ENCODE data around the gene ITGB5. TPM values are rescaled to one million over a fixed set of nuclear protein-coding genes. Genes with fewer than 3 reads are reported as not detected.

The ITGB5 gene
- total RNA-seq, 1 experiment from 2014 or later = 77.8 TPM

DNA sequence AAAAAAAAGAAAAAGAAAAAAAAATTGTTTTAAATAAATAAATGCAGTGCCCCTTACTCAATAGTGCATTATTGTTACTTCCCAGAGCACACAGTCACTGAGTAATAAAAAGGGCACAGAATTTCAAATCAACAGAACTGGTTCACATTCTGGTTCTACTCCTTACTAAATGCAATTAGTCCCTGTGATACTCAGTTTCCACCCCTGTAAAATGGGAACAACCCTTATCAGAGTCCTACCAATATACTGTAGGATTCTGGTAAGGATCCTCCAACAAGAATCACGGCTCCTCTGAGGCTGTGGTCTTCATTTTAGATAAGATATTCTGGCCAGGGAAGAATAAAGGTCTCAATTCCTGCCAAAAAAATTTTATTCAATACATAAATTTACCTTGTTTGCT lies 50.7 kb downstream of the ITGB5 start:
- POLR2A ChIA-PET = no interaction called here
- ATAC-seq = no peak
- no peak for DNase-seq (ENCODE audit: low read depth, low spot score)
- H3K79me2 ChIP-seq (ENCODE audit: insufficient read depth, low read length) = no peaks in the 10 kb centered on the region
- TF ChIP-seq CBX3 (IDR thresholded peaks at IDR 0.05; ENCODE audit: low read depth) (no peak), EZH2phosphoT487 (IDR thresholded peaks at IDR 0.05; ENCODE audit: borderline replicate concordance) (no peak), FOSL1 (IDR thresholded peaks at IDR 0.05; ENCODE audit: low read depth) (no peak), POLR2AphosphoS5 (IDR thresholded peaks at IDR 0.05; ENCODE audit: low read depth, low read length) (no peak), ZNF274 (IDR thresholded peaks at IDR 0.05; ENCODE audit: low read depth, low read length) (no peak)
- H3K4me1 ChIP-seq (ENCODE audit: control insufficient read depth in 1 of 2, insufficient read depth in 2 of 2, low read length in 2 of 2) = peaks cover 56 to 68% of the 10 kb centered on the region in 2 experiments
- no peaks in the 10 kb centered on the region for H3K9me2 ChIP-seq (ENCODE audit: insufficient read depth)
- H4K20me1 ChIP-seq (ENCODE audit: insufficient read depth) = no peaks in the 10 kb centered on the region
- no peak overlapping the region for H3K4me3 ChIP-seq (replicated peaks in 1 of 2; ENCODE audit: low read depth in 1 of 2, low read length in 2 of 2)
- H3K9me3 ChIP-seq (ENCODE audit: control insufficient read depth in 1 of 2, insufficient read depth in 1 of 2, low read depth in 1 of 2, low read length in 2 of 2) = no peaks in the 10 kb centered on the region
- no peak overlapping the region for H2AFZ ChIP-seq (ENCODE audit: low read depth, low read length, poor library complexity, severe bottlenecking)
- RAD21 ChIA-PET (ENCODE audit: low non-redundant PET in 1 of 2, low total read pairs in 2 of 2, uncharacterized antibody in 2 of 2, unreplicated experiment in 2 of 2) = no interaction called here
- no peak overlapping the region for H3K27ac ChIP-seq (ENCODE audit: low read depth, low read length)
- peak overlapping the region; percentile 5; the same call in 1 of the 2 replicates for H3K9ac ChIP-seq (ENCODE audit: low read length)
- no peak overlapping the region for H3K4me2 ChIP-seq (ENCODE audit: low read length)
- intact Hi-C loops (cut with micrococcal nuclease) = no loop called here
- CTCF ChIA-PET = interaction anchor here (1.3 kb wide), 1 partner anchor 9 kb away, joined by 4 read pairs; no protein-coding TSS in a partner anchor
- H3K36me3 ChIP-seq (ENCODE audit: control insufficient read depth in 1 of 2, insufficient read depth in 2 of 2, low read length in 2 of 2) = peaks cover 0 to 3% of the 10 kb centered on the region in 2 experiments; a peak in 1 of 4 replicates
- H3K27me3 ChIP-seq (ENCODE audit: insufficient read depth, low read length) = no peaks in the 10 kb centered on the region
- no TSS peak for BruUV-seq (replicated peaks)

GRCh38 chr3:124834723-124835718 lies 52.1 kb downstream of the ITGB5 start:
- no peak overlapping the region for H2AFZ ChIP-seq (ENCODE audit: low read depth, low read length, poor library complexity, severe bottlenecking)
- intact Hi-C loops (cut with micrococcal nuclease) = loop anchor here (2.0 kb wide), 1 partner anchor 44 kb away; no protein-coding TSS in a partner anchor
- H3K4me3 ChIP-seq (replicated peaks in 1 of 2; ENCODE audit: low read depth in 1 of 2, low read length in 2 of 2) = peak overlapping the region; percentile 2 to 21; a peak in 3 of 4 replicates
- DNase-seq (ENCODE audit: low read depth, low spot score) (peak; percentile 75), ATAC-seq (peak; percentile 80)
- H3K4me1 ChIP-seq (ENCODE audit: control insufficient read depth in 1 of 2, insufficient read depth in 2 of 2, low read length in 2 of 2) = peaks cover 56 to 68% of the 10 kb centered on the region in 2 experiments
- H3K27ac ChIP-seq (ENCODE audit: low read depth, low read length) = peak overlapping the region; percentile 76
- BruUV-seq (replicated peaks) = TSS peak; percentile 59
- no peaks in the 10 kb centered on the region for H3K9me3 ChIP-seq (ENCODE audit: control insufficient read depth in 1 of 2, insufficient read depth in 1 of 2, low read depth in 1 of 2, low read length in 2 of 2)
- H3K9me2 ChIP-seq (ENCODE audit: insufficient read depth) = no peaks in the 10 kb centered on the region
- H4K20me1 ChIP-seq (ENCODE audit: insufficient read depth) = no peaks in the 10 kb centered on the region
- H3K9ac ChIP-seq (ENCODE audit: low read length) = peak overlapping the region; percentile 57
- RAD21 ChIA-PET (ENCODE audit: low non-redundant PET in 1 of 2, low total read pairs in 2 of 2, uncharacterized antibody in 2 of 2, unreplicated experiment in 2 of 2) = no interaction called here
- H3K36me3 ChIP-seq (ENCODE audit: control insufficient read depth in 1 of 2, insufficient read depth in 2 of 2, low read length in 2 of 2) = no peaks in the 10 kb centered on the region
- CTCF ChIA-PET = interaction anchor here (0.9 to 1.3 kb wide), 3 partner anchors 8 to 74 kb away, joined by 3 to 4 read pairs (median 3); no protein-coding TSS in a partner anchor
- peak overlapping the region; percentile 79 for H3K4me2 ChIP-seq (ENCODE audit: low read length)
- no peaks in the 10 kb centered on the region for H3K79me2 ChIP-seq (ENCODE audit: insufficient read depth, low read length)
- POLR2A ChIA-PET = no interaction called here
- TF ChIP-seq POLR2A (IDR thresholded peaks at IDR 0.05; ENCODE audit: borderline replicate concordance, extremely low read depth, insufficient read depth, insufficient read length) (no peak), CEBPB (IDR thresholded peaks at IDR 0.05; ENCODE audit: low read depth) (peak; percentile 6; the same call in 1 of the 2 replicates), SRF (IDR thresholded peaks at IDR 0.05; ENCODE audit: low read depth) (0 out of 2 replicates have a peak, but pooled peaks have one; percentile 22), SP1 (IDR thresholded peaks at IDR 0.05; ENCODE audit: low read depth) (peak; percentile 67), SIN3A (IDR thresholded peaks at IDR 0.05; ENCODE audit: low read depth) (peak; percentile 42; the same call in 1 of the 2 replicates), RAD21 (IDR thresholded peaks at IDR 0.05; ENCODE audit: low read depth) (peak; percentile 28; the same call in 1 of the 2 replicates), JUND (IDR thresholded peaks at IDR 0.05) (peak; percentile 59), CBX3 (IDR thresholded peaks at IDR 0.05; ENCODE audit: low read depth) (peak; percentile 63)
- TF ChIP-seq, protein P1, sequence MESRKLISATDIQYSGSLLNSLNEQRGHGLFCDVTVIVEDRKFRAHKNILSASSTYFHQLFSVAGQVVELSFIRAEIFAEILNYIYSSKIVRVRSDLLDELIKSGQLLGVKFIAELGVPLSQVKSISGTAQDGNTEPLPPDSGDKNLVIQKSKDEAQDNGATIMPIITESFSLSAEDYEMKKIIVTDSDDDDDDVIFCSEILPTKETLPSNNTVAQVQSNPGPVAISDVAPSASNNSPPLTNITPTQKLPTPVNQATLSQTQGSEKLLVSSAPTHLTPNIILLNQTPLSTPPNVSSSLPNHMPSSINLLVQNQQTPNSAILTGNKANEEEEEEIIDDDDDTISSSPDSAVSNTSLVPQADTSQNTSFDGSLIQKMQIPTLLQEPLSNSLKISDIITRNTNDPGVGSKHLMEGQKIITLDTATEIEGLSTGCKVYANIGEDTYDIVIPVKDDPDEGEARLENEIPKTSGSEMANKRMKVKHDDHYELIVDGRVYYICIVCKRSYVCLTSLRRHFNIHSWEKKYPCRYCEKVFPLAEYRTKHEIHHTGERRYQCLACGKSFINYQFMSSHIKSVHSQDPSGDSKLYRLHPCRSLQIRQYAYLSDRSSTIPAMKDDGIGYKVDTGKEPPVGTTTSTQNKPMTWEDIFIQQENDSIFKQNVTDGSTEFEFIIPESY (IDR thresholded peaks at IDR 0.05; ENCODE audit: extremely low read depth, insufficient replicate concordance, low read length) = no peak
- TF ChIP-seq, protein P2, sequence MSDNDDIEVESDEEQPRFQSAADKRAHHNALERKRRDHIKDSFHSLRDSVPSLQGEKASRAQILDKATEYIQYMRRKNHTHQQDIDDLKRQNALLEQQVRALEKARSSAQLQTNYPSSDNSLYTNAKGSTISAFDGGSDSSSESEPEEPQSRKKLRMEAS (IDR thresholded peaks at IDR 0.05) = peak; percentile 96
- TF ChIP-seq, protein P3, sequence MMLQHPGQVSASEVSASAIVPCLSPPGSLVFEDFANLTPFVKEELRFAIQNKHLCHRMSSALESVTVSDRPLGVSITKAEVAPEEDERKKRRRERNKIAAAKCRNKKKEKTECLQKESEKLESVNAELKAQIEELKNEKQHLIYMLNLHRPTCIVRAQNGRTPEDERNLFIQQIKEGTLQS (IDR thresholded peaks at IDR 0.05) = no peak
- H3K27me3 ChIP-seq (ENCODE audit: insufficient read depth, low read length) = no peaks in the 10 kb centered on the region
